ENCODE measurements around the gene LRP8.

The LRP8 gene

GRCh38 chr1:53326088-53326597, 1.7 kb downstream of the LRP8 start:
- no peak for TF ChIP-seq CTCF (IDR thresholded peaks at IDR 0.05; ENCODE audit: low read depth, low read length)
- peak; percentile 59 for DNase-seq (ENCODE audit: extremely low read depth, low read depth)

- no peak for DNase-seq (ENCODE audit: extremely low read depth, low read depth)
- no peak for TF ChIP-seq CTCF (IDR thresholded peaks at IDR 0.05; ENCODE audit: low read depth, low read length)
These were observed 2.4 kb downstream of the LRP8 start for GRCh38 chr1:53325326-53326087.

- no peak for TF ChIP-seq CTCF (IDR thresholded peaks at IDR 0.05; ENCODE audit: low read depth, low read length)
- no peak for DNase-seq (ENCODE audit: extremely low read depth, low read depth)
These were observed 3.1 kb downstream of the LRP8 start for GRCh38 chr1:53324728-53325297.

GRCh38 chr1:53324321-53324720, 3.5 kb downstream of the LRP8 start:
- DNase-seq (ENCODE audit: extremely low read depth, low read depth) = no peak
- TF ChIP-seq CTCF (IDR thresholded peaks at IDR 0.05; ENCODE audit: low read depth, low read length) = no peak

- DNase-seq (ENCODE audit: extremely low read depth, low read depth) = no peak
- no peak for TF ChIP-seq CTCF (IDR thresholded peaks at IDR 0.05; ENCODE audit: low read depth, low read length)
These were observed 4.6 kb downstream of the LRP8 start for GRCh38 chr1:53323316-53323715.

GRCh38 chr1:53321776-53322602, 5.9 kb downstream of the LRP8 start:
- TF ChIP-seq CTCF (IDR thresholded peaks at IDR 0.05; ENCODE audit: low read depth, low read length) = no peak
- no peak for DNase-seq (ENCODE audit: extremely low read depth, low read depth)

- DNase-seq (ENCODE audit: extremely low read depth, low read depth) = no peak
- peak; percentile 11 for TF ChIP-seq CTCF (IDR thresholded peaks at IDR 0.05; ENCODE audit: low read depth, low read length)
These were observed 6.5 kb downstream of the LRP8 start for GRCh38 chr1:53321366-53321765.

Data from AG09319 (cell line).